Epithelial cell of proximal tubule (primary cell): ENCODE data around the gene SMIM9. TPM values are rescaled to one million over a fixed set of nuclear protein-coding genes. Genes with fewer than 3 reads are reported as not detected.
"Not testable (repeated sequence)": the region's sequence is repeated elsewhere in the genome, so short reads cannot be mapped to it uniquely, and the experiment has no call there.

Experiments used
- DNase-seq: peaks from one replicate; pipeline ENCODE4 v3.0.0-alpha.2; 2011; ENCODE audit warnings: low read depth
- H3K4me3 ChIP-seq: 2 replicates; pipeline ENCODE4 v1.5.1; 2011; ENCODE audit warnings: low read depth, mild to moderate bottlenecking, low read length
- CTCF ChIP-seq: conservative IDR thresholded peaks from 2 replicates; pipeline ENCODE4 v1.5.1; 2012; ENCODE audit warnings: low read depth, mild to moderate bottlenecking, low read length
- total RNA-seq: library from RNA; depleted of rRNA; stranded (reverse); fragments of >200 nt; gene quantifications from 2 replicates; pipeline ENCODE4 v1.2.3, GENCODE V29; 2015

SMIM9 gene
- total RNA-seq, result not detected in 2 replicates

- H3K4me3 ChIP-seq, result no peak within 1 kb of the TSS
- TF ChIP-seq CTCF, result no peak
- no peak for DNase-seq
These were observed at the start of gene SMIM9 for GRCh38 chrX:154834562-154834961. Gene SMIM9 (minus strand): TSS chrX:154834662. CDS start chrX:154830856, 3,806 bp downstream.

GRCh38 chrX:154884069-154884468 is 49.6 kb upstream of the SMIM9 start:
- not testable (repeated sequence) for H3K4me3 ChIP-seq, DNase-seq

DNA sequence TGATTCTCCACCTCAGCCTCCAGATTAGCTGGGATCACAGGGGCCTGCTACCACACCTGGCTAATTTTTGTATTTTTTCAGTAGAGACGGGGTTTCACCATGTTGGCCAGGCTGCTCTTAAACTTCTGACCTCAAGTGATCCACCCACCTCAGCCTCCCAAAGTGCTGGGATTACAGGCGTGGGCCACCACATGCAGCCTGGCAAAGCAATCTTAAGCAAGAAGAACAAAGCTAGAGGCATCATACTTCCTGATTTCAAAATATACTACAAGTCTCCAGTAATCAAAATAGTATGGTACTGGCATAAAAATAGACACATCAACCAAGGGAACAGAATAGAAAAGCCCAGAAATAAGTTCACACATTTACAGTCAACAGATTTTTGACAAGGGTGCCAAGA is 38.9 kb upstream of the SMIM9 start:
- H3K4me3 ChIP-seq, result no peak overlapping the region
- DNase-seq, result no peak
- no peak for TF ChIP-seq CTCF

DNA sequence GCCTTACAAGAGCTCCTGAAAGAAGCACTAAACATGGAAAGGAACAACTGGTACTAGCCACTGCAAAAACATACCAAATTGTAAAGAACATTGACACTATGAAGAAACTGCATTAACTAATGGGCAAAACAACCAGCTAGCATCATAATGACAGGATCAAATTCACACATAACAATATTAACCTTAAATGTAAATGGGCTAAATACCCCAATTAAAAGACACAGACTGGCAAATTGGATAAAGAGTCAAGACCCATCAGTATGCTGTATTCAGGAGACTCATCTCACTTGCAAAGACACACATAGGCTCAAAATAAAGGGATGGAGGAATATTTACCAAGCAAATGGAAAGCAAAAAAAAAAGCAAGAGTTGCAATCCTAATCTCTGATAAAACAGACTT is 34.1 kb upstream of the SMIM9 start:
- not testable (repeated sequence) for DNase-seq, H3K4me3 ChIP-seq

DNA sequence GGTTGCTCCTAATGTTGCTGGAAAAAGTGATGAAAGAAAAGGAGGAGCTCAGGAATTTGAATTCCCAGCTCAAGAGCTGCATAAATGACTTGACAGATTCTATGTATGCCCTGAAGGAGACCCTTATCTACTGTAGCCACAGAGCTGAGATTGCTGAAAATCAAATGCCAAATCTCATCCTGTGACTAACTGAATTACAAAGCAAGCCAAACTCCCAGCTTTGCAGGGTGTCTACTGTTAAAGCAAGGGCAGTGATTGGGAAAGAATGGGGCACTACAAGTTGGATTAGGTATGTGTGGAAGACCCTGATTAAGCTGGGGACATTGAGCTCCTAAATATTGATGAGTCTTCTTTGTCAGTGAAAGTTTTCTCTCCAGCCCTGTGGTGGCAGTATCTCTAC is 20.8 kb upstream of the SMIM9 start:
- TF ChIP-seq CTCF, result no peak
- DNase-seq, result no peak
- no peak overlapping the region for H3K4me3 ChIP-seq

GRCh38 chrX:154850957-154851611 is 16.6 kb upstream of the SMIM9 start:
- no peak for TF ChIP-seq CTCF
- no peak overlapping the region for H3K4me3 ChIP-seq
- no peak for DNase-seq

GRCh38 chrX:154840856-154841255 is 6.4 kb upstream of the SMIM9 start:
- DNase-seq, result no peak
- peak; percentile 55 for TF ChIP-seq CTCF
- no peak overlapping the region for H3K4me3 ChIP-seq

DNA sequence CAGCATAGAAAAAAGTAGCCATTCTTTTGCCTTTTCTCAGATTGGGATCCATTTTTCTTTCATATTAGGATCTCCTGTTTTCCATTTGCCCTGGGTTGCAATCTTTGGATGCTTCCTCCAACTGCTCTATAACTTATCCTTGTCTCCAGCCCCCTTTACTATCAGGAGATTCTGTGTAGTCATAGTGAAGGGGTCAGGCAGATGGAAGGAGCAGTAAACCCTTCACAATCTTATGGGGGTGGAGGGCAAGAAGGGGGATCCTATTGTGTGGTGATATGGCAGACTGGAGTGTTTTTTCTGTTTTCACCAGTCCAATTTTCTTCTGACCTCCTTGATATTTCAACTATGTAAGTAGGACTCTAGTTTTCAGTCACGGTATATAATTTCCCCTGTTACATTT is 1.7 kb upstream of the SMIM9 start:
- no peak for DNase-seq
- no peak overlapping the region for H3K4me3 ChIP-seq
- TF ChIP-seq CTCF, result no peak
